ENCODE results near the gene ESYT2. TPM values are rescaled to one million over a fixed set of nuclear protein-coding genes. Genes with fewer than 3 reads are reported as not detected.

The ESYT2 gene
- total RNA-seq, 1 experiment from 2014 or later: 39.0 TPM

DNA sequence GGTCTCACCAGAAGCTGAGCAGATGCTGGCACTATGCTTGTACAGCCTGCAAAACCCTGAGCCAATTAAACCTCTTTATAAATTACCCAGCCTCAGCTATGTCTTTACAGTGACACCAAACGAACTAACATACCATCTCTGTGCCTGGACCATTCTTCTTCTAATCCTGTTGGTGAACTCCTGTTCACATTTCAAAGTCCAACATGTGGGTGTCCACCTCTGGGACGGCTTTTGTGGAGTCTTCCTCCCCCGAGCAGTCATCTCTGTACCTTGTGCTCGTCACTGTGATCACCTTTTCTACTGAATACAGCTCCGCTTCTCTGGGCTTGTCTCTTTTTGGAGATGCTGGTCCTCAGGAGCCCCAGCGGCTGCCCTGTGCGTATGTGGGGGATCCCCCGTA, 7.4 kb upstream of the ESYT2 start:
- no peak for DNase-seq
- TF ChIP-seq, protein P1, sequence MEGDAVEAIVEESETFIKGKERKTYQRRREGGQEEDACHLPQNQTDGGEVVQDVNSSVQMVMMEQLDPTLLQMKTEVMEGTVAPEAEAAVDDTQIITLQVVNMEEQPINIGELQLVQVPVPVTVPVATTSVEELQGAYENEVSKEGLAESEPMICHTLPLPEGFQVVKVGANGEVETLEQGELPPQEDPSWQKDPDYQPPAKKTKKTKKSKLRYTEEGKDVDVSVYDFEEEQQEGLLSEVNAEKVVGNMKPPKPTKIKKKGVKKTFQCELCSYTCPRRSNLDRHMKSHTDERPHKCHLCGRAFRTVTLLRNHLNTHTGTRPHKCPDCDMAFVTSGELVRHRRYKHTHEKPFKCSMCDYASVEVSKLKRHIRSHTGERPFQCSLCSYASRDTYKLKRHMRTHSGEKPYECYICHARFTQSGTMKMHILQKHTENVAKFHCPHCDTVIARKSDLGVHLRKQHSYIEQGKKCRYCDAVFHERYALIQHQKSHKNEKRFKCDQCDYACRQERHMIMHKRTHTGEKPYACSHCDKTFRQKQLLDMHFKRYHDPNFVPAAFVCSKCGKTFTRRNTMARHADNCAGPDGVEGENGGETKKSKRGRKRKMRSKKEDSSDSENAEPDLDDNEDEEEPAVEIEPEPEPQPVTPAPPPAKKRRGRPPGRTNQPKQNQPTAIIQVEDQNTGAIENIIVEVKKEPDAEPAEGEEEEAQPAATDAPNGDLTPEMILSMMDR (conservative IDR thresholded peaks at IDR 0.05): no peak
- Histone ChIP-seq H3K4ac (ENCODE audit: low read depth, low read length) (no peak overlapping the region), H3K23me2 (ENCODE audit: insufficient read length, low read depth, low read length, poor library complexity, severe bottlenecking) (no peaks in the 10 kb centered on the region), H3K79me1 (ENCODE audit: insufficient read depth, low read depth, low read length, poor library complexity, severe bottlenecking) (no peaks in the 10 kb centered on the region), H4K8ac (replicated peaks; ENCODE audit: insufficient read length, low read depth, low read length) (no peak overlapping the region), H2BK120ac (ENCODE audit: low read depth, low read length, poor library complexity, severe bottlenecking) (no peak overlapping the region), H3K9ac (ENCODE audit: extremely low read depth, insufficient read length, low read length) (no peak overlapping the region), H3K23ac (ENCODE audit: insufficient read length, low read depth, low read length) (no peak overlapping the region), H3K9me3 (ENCODE audit: control insufficient read depth, low read depth, low read length) (no peaks in the 10 kb centered on the region), H3K79me2 (ENCODE audit: insufficient read depth, low read length) (no peaks in the 10 kb centered on the region), H3K27me3 (ENCODE audit: insufficient read depth, low read length) (no peaks in the 10 kb centered on the region), H2BK12ac (ENCODE audit: insufficient read length, low read depth, low read length) (no peak overlapping the region), H2AFZ (ENCODE audit: low read length) (no peak overlapping the region), H4K20me1 (ENCODE audit: control insufficient read depth, insufficient read depth, insufficient read length) (no peaks in the 10 kb centered on the region), H3K27ac (ENCODE audit: insufficient read length, low read depth, low read length) (no peak overlapping the region), H2BK5ac (ENCODE audit: insufficient read length, low read length) (no peak overlapping the region), H3K14ac (ENCODE audit: insufficient read depth, low read length) (no peak overlapping the region), H2BK15ac (ENCODE audit: low read depth, low read length) (no peak overlapping the region), H4K91ac (ENCODE audit: insufficient read length, low read depth, low read length) (no peak overlapping the region), H3K18ac (ENCODE audit: insufficient read length, low read depth, low read length) (no peak overlapping the region), H3K56ac (ENCODE audit: insufficient read length, low read depth, low read length) (no peak overlapping the region), H3K4me1 (ENCODE audit: insufficient read depth, low read length) (peaks cover under 1% of the 10 kb centered on the region; the same call in 1 of the 2 replicates), H4K5ac (ENCODE audit: insufficient read length, low read depth, low read length) (no peak overlapping the region), H3T11ph (ENCODE audit: low read length) (no peak overlapping the region), H3K4me2 (ENCODE audit: insufficient read depth, insufficient read length, low read length) (no peak overlapping the region), H2AK5ac (ENCODE audit: insufficient read length, low read length) (no peak overlapping the region), H2BK20ac (ENCODE audit: low read depth, low read length, poor library complexity, severe bottlenecking) (no peak overlapping the region)
- Mint-ChIP-seq H3K36me3 (ENCODE audit: insufficient read depth in 1 of 3, low read depth in 3 of 3) (peaks cover 0 to 6% (median 2%) of the 10 kb centered on the region in 3 experiments; a peak in 3 of 7 replicates), H3K4me1 (peaks cover 18 to 21% of the 10 kb centered on the region in 2 experiments), H3K4me3 (no peak overlapping the region), H3K27ac (no peak overlapping the region), H3K9me3 (no peaks in the 10 kb centered on the region; a peak in 2 of 5 replicates), H3K27me3 (ENCODE audit: low read depth) (peaks cover 6% of the 10 kb centered on the region; the same call in 1 of the 2 replicates)
- WGBS (ENCODE audit: extremely low coverage, insufficient read length, low lambda C conversion rate): no CpG with 5 or more reads among the region's 8 CpGs
